Measurements from ENCODE around the gene OSGIN1.
"Not testable (repeated sequence)": the region's sequence is repeated elsewhere in the genome, so short reads cannot be mapped to it uniquely, and the experiment has no call there.

The OSGIN1 gene

GRCh38 chr16:83940119-83940518, 12.9 kb upstream of the OSGIN1 start:
- TF ChIP-seq CTCF (IDR thresholded peaks at IDR 0.05; ENCODE audit: low read depth, low read length, poor library complexity, severe bottlenecking): no peak
- no peak for TF ChIP-seq EZH2phosphoT487 (IDR thresholded peaks at IDR 0.05; ENCODE audit: borderline replicate concordance, low read length)
- no peaks in the 10 kb centered on the region for H3K9me3 ChIP-seq (ENCODE audit: control insufficient read depth, insufficient read depth, low read length)
- no peaks in the 10 kb centered on the region for H3K36me3 ChIP-seq (ENCODE audit: control insufficient read depth, low read length)
- H3F3A ChIP-seq (ENCODE audit: control insufficient read depth, insufficient read depth): no peaks in the 10 kb centered on the region
- H3K4me2 ChIP-seq (ENCODE audit: low read length): no peak overlapping the region
- no peaks in the 10 kb centered on the region for H4K20me1 ChIP-seq (ENCODE audit: control insufficient read depth, insufficient read depth, low read depth, low read length)
- H3K9me2 ChIP-seq (replicated peaks; ENCODE audit: control insufficient read depth, low read length): no peaks in the 10 kb centered on the region
- H3K27me3 ChIP-seq (ENCODE audit: control insufficient read depth, low read length): no peaks in the 10 kb centered on the region
- no peak overlapping the region for H3K27ac ChIP-seq (ENCODE audit: low read depth, low read length)
- no peaks in the 10 kb centered on the region for H3K79me2 ChIP-seq (ENCODE audit: control insufficient read depth, low read length)
- H3K4me1 ChIP-seq (ENCODE audit: control insufficient read depth, low read length): no peaks in the 10 kb centered on the region
- H3K4me3 ChIP-seq (ENCODE audit: low read length): no peak overlapping the region

GRCh38 chr16:83940630-83941378, 12.2 kb upstream of the OSGIN1 start:
- Histone ChIP-seq H3K9me3 (ENCODE audit: control insufficient read depth, insufficient read depth, low read length) (no peaks in the 10 kb centered on the region), H3K4me3 (ENCODE audit: low read length) (no peak overlapping the region), H3K27me3 (ENCODE audit: control insufficient read depth, low read length) (no peaks in the 10 kb centered on the region), H3K27ac (ENCODE audit: low read depth, low read length) (no peak overlapping the region), H3F3A (ENCODE audit: control insufficient read depth, insufficient read depth) (no peaks in the 10 kb centered on the region), H3K36me3 (ENCODE audit: control insufficient read depth, low read length) (no peaks in the 10 kb centered on the region), H3K9me2 (replicated peaks; ENCODE audit: control insufficient read depth, low read length) (no peaks in the 10 kb centered on the region), H3K4me2 (ENCODE audit: low read length) (no peak overlapping the region), H4K20me1 (ENCODE audit: control insufficient read depth, insufficient read depth, low read depth, low read length) (no peaks in the 10 kb centered on the region), H3K79me2 (ENCODE audit: control insufficient read depth, low read length) (no peaks in the 10 kb centered on the region), H3K4me1 (ENCODE audit: control insufficient read depth, low read length) (no peaks in the 10 kb centered on the region)
- no peak for TF ChIP-seq EZH2phosphoT487 (IDR thresholded peaks at IDR 0.05; ENCODE audit: borderline replicate concordance, low read length)
- no peak for TF ChIP-seq CTCF (IDR thresholded peaks at IDR 0.05; ENCODE audit: low read depth, low read length, poor library complexity, severe bottlenecking)

- H3K9me2 ChIP-seq (replicated peaks; ENCODE audit: control insufficient read depth, low read length); H3K9me3 ChIP-seq (ENCODE audit: control insufficient read depth, insufficient read depth, low read length); H3K36me3 ChIP-seq (ENCODE audit: control insufficient read depth, low read length); H3K27me3 ChIP-seq (ENCODE audit: control insufficient read depth, low read length); H3K4me3 ChIP-seq (ENCODE audit: low read length); H3K4me1 ChIP-seq (ENCODE audit: control insufficient read depth, low read length); H3K79me2 ChIP-seq (ENCODE audit: control insufficient read depth, low read length); H4K20me1 ChIP-seq (ENCODE audit: control insufficient read depth, insufficient read depth, low read depth, low read length); H3K4me2 ChIP-seq (ENCODE audit: low read length); H3K27ac ChIP-seq (ENCODE audit: low read depth, low read length); H3F3A ChIP-seq (ENCODE audit: control insufficient read depth, insufficient read depth): not testable (repeated sequence)
These were observed 11.5 kb upstream of the OSGIN1 start for GRCh38 chr16:83941546-83941945.

- Histone ChIP-seq H3F3A (ENCODE audit: control insufficient read depth, insufficient read depth) (no peaks in the 10 kb centered on the region), H3K79me2 (ENCODE audit: control insufficient read depth, low read length) (no peaks in the 10 kb centered on the region), H3K27me3 (ENCODE audit: control insufficient read depth, low read length) (no peaks in the 10 kb centered on the region), H3K36me3 (ENCODE audit: control insufficient read depth, low read length) (no peaks in the 10 kb centered on the region), H3K4me3 (ENCODE audit: low read length) (no peak overlapping the region), H3K27ac (ENCODE audit: low read depth, low read length) (no peak overlapping the region), H3K4me2 (ENCODE audit: low read length) (no peak overlapping the region), H3K9me2 (replicated peaks; ENCODE audit: control insufficient read depth, low read length) (no peaks in the 10 kb centered on the region), H3K4me1 (ENCODE audit: control insufficient read depth, low read length) (no peaks in the 10 kb centered on the region), H4K20me1 (ENCODE audit: control insufficient read depth, insufficient read depth, low read depth, low read length) (no peaks in the 10 kb centered on the region), H3K9me3 (ENCODE audit: control insufficient read depth, insufficient read depth, low read length) (no peaks in the 10 kb centered on the region)
- TF ChIP-seq EZH2phosphoT487 (IDR thresholded peaks at IDR 0.05; ENCODE audit: borderline replicate concordance, low read length): no peak
These were observed 11.0 kb upstream of the OSGIN1 start for GRCh38 chr16:83942074-83942473.
